GM10266 (cell line): ENCODE data around the gene XRCC1.
"Not testable (repeated sequence)": the region's sequence is repeated elsewhere in the genome, so short reads cannot be mapped to it uniquely, and the experiment has no call there.

Experiments
- DNase-seq: peaks from one replicate; pipeline ENCODE4 v3.0.0; 2012; ENCODE audit errors: extremely low spot score
- TF ChIP-seq, protein P1 (sequence below): IDR thresholded peaks from 2 replicates; pipeline ENCODE4 v1.5.1; 2012; ENCODE audit warnings: mild to moderate bottlenecking, low read depth; ENCODE audit not compliant: control insufficient read depth, insufficient read depth; ENCODE audit errors: missing control alignments

XRCC1 gene

DNA sequence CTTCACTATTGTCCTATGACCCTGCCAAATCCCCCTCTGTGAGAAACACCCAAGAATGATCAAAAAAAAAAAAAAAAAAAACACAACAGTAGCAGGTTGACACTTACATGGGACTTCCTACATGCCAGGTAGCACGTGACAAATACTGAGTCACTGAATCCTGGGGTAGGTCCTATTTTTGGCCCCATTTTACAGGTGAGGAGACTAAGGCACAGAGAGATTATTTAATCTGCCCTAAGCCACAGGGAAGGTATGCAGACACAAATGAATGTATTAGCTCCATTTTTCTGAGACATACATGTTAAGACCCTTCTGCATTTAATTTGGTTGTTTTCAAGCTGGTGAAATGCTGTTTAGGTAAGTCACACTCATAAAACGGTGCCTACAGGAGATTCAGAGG lies 26.6 kb downstream of the XRCC1 start:
- DNase-seq: no peak
- TF ChIP-seq, protein P1, sequence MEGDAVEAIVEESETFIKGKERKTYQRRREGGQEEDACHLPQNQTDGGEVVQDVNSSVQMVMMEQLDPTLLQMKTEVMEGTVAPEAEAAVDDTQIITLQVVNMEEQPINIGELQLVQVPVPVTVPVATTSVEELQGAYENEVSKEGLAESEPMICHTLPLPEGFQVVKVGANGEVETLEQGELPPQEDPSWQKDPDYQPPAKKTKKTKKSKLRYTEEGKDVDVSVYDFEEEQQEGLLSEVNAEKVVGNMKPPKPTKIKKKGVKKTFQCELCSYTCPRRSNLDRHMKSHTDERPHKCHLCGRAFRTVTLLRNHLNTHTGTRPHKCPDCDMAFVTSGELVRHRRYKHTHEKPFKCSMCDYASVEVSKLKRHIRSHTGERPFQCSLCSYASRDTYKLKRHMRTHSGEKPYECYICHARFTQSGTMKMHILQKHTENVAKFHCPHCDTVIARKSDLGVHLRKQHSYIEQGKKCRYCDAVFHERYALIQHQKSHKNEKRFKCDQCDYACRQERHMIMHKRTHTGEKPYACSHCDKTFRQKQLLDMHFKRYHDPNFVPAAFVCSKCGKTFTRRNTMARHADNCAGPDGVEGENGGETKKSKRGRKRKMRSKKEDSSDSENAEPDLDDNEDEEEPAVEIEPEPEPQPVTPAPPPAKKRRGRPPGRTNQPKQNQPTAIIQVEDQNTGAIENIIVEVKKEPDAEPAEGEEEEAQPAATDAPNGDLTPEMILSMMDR: no peak

DNA sequence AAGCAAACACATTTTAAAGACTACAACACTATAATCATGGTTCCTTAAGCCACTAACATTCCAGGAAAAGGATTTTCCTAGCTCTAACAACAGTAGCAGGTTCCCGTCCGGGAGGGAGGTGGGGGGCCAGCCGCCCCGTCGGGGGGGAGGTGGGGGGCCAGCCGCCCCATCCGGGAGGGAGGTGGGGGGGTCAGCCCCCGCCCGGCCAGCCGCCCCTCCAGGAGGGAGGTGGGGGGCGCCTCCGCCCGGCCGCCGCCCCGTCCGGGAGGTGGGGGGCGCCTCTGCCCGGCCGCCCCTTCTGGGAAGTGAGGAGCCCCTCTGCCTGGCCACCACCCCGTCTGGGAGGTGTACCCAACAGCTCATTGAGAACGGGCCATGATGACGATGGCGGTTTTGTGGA lies 27.4 kb downstream of the XRCC1 start:
- DNase-seq: not testable (repeated sequence)

DNA sequence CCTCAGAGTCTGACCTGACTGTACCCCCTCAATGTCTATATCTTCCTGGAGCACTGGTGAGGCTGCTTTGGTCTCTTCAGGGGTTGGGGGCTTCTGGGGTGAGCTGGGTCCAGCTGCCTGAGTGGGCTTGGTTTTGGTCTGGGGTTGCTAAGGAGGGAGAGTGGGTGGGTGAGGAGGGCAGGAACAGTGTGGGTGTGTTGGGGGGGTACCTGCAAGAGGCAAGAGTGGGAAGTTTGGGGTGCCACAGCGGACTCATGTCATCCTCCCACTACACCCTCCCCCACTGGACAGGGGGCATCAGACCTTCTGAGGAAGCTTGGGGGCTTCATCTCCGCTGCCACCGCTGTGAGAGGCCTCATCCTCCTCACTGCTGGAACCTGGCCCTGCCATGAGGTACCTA lies 28.7 kb downstream of the XRCC1 start:
- no peak for DNase-seq
- TF ChIP-seq, protein P1: no peak

DNA sequence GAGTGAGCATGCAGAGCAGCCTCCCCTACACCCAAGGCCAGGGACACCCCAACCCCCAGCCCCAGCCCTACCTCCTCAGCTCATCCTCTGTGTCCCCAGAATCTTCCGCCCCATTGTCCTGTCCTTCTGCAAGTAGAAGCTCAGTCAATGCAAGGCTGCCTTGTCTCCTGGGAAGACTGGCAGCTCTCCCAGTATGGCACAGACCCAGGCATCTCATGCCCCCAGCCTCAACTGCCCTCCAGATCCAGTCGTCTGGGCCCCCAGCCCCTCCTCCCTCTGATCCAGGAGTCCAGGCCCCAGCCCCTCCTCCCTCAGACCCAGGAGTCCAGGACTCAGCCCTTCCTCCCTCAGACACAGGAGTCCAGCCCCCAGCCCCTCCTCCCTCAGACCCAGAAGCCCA lies 29.3 kb downstream of the XRCC1 start:
- no peak for DNase-seq
- TF ChIP-seq, protein P1: no peak

DNA sequence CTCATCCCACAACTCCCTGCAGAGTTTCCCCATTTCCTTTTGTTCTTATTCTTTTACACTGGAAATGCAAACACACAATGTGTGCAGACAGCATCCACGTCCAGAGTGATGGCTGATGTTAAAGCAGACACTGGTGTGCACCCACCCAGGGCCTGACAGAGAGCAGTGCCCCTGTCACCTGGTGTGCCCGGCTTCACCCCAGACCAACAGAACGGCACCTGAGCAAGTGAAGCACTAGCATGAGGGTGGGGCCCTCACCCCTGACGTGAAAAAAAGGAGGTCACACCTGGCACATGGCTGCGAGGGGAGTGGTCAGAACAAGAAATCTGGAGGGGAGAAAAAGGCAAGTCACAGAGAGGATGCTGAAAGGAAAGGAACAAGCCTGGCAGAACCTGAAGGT lies 30.1 kb downstream of the XRCC1 start:
- DNase-seq: no peak
- TF ChIP-seq, protein P1: no peak

DNA sequence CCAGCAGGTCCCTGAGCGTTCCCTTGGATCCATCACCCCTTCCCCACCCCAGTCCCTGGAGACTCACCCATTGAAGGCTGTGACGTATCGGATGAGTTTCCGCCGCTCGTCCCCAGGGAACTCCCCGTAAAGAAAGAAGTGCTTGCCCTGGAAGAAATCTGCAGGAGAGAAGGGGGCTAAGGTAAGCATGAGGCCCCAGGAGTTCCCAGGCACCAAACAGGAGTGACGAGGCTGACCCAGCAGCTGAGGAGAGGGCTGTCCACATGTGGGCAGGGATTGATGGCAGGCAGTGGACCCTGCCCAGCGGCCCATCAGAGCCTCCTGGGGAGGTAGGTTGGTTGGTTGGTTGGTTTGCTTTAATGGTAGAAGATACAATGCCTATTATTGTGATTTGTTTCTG lies 31.2 kb downstream of the XRCC1 start:
- TF ChIP-seq, protein P1: no peak
- DNase-seq: no peak

DNA sequence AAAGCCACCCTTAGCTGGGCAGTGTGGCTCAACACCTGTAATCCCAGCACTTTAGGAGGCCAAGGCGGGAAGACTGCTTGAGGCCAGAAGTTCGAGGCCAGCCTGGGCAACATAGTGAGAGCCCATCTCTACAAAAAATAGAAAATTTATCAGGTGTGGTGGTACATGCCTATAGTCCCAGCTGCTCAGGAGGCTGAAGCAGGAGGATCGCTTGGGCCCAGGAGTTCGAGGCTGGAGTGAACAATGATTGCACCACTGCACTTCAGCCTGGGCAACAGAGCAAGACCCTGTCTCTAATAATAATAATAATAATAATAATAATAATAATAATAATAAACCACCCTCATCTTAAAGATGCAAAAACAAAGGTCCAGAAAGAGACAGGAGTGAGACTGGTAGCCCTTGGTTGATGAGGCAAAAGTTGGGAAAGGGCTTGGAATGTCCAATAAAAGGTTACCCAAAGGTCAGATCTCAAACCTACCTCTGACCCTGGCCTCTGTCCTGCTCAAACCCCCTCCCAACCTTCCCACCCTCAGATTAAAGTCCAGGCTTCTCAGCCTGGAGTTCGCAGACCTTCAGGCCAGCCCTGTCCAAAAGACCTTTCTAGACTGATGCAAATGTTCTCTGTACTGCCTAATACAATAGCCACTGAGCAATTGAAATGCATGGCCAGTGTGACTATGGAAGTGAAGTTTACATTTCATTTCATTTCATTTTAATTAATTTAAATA lies 33.2 kb downstream of the XRCC1 start:
- no peak for DNase-seq
- TF ChIP-seq, protein P1: no peak

DNA sequence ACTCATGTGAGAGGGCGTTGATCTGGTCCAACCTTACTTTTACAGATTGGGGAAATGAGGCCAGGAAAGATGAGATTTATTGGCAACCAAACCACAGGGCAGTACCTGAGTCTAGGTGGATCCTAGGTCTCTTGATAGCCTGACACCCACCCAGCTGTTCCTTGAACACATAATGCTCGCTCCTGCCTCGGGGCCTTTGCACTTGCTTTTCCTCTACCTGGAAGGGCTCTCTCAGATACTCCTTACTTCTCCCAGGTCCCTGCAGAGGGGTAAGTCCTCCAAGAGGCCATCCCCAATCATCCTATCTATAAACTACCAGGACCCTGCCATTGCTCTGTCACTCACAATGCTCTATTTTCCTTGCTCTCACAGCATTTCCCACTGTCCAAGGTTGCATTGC lies 34.9 kb downstream of the XRCC1 start:
- TF ChIP-seq, protein P1: no peak

More for the DNA sequence above, 34.9 kb downstream of the XRCC1 start:
- no peak for DNase-seq
